Measurements from ENCODE around the gene MFSD2A.
"Not testable (repeated sequence)": the region's sequence is repeated elsewhere in the genome, so short reads cannot be mapped to it uniquely, and the experiment has no call there.

The MFSD2A gene

DNA sequence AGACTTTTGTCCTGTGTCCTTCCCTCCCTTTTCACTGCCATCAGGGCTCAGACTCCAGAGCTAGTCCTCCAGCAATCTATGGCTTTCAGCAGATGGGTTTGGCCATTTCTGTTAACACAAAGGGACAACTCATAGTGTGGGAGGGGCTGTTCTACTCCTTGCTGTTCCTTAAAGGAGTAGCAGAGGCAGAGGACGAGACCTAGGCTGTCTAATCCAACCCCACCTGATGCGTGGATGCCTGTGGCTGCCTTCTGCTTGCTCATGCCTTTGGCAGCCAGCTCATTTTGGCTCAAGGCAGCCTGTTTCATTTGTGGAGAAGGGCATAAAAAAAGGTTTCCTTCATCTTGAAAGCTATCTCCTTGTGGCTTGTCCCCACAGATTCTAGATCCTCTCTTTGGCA lies 27.0 kb downstream of the MFSD2A start:
- peak overlapping the region; percentile 95 to 98 for H3K27ac ChIP-seq (ENCODE audit: low read depth in 2 of 2, low read length in 2 of 2)
- no peak overlapping the region for H3K9ac ChIP-seq (ENCODE audit: low read depth in 1 of 2, low read length in 2 of 2)
- H3K9me3 ChIP-seq (ENCODE audit: control insufficient read depth in 2 of 2, low read length in 2 of 2): no peaks in the 10 kb centered on the region
- H3K36me3 ChIP-seq (ENCODE audit: control insufficient read depth in 2 of 2, insufficient read depth in 2 of 2, low read length in 2 of 2): no peaks in the 10 kb centered on the region
- H3K4me1 ChIP-seq (ENCODE audit: control insufficient read depth in 2 of 2, insufficient read depth in 2 of 2, low read length in 2 of 2): peaks cover 10 to 26% of the 10 kb centered on the region in 2 donors
- no peaks in the 10 kb centered on the region for H3K27me3 ChIP-seq (ENCODE audit: control insufficient read depth in 2 of 2, insufficient read depth in 2 of 2, low read length in 2 of 2)
- no peak overlapping the region for H3K4me3 ChIP-seq (ENCODE audit: low read length in 2 of 2)

DNA sequence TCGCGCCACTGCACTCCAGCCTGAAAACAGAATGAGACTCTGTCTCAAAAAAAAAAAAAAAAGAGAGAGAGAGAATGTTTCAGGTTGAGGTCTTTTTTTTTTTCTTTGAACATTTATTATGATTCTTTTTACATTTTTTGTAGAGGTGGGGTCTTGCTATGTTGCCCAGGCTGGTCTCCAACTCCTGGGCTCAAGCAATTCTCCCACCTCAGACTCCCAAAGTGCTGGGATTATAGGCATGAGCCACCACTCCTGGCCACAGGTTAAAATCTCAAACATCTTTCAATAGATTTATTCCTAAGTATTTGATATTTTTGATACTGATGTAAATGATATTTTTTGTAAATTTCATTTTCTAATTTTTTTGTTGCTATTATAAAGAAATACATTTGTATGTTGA lies 29.5 kb downstream of the MFSD2A start:
- not testable (repeated sequence) for H3K9me3 ChIP-seq (ENCODE audit: control insufficient read depth in 2 of 2, low read length in 2 of 2); H3K4me3 ChIP-seq (ENCODE audit: low read length in 2 of 2); H3K27ac ChIP-seq (ENCODE audit: low read depth in 2 of 2, low read length in 2 of 2); H3K9ac ChIP-seq (ENCODE audit: low read depth in 1 of 2, low read length in 2 of 2); H3K36me3 ChIP-seq (ENCODE audit: control insufficient read depth in 2 of 2, insufficient read depth in 2 of 2, low read length in 2 of 2); H3K27me3 ChIP-seq (ENCODE audit: control insufficient read depth in 2 of 2, insufficient read depth in 2 of 2, low read length in 2 of 2)
- peaks cover 10 to 25% of the 10 kb centered on the region in 2 donors for H3K4me1 ChIP-seq (ENCODE audit: control insufficient read depth in 2 of 2, insufficient read depth in 2 of 2, low read length in 2 of 2)

DNA sequence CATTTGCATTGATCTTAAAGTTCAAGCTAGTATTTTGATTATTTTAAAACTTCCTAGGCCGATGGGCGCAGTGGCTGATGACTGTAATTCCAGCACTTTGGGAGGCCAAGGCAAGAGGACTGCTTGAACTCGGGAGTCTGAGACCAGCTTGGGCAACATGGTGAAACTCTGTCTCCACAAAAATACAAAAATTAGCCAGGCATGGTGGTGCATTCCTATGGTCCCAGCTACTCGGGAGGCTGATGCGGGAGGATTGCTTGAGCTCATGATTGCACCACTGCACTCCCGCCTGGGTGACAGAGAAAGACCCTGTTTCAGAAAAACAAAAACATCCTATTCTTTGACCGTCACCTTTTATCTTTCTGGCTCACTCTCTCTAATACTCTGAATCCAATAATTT lies 30.0 kb downstream of the MFSD2A start:
- H3K4me1 ChIP-seq (ENCODE audit: control insufficient read depth in 2 of 2, insufficient read depth in 2 of 2, low read length in 2 of 2): peaks cover 10 to 21% of the 10 kb centered on the region in 2 donors
- no peaks in the 10 kb centered on the region for H3K36me3 ChIP-seq (ENCODE audit: control insufficient read depth in 2 of 2, insufficient read depth in 2 of 2, low read length in 2 of 2)
- H3K27me3 ChIP-seq (ENCODE audit: control insufficient read depth in 2 of 2, insufficient read depth in 2 of 2, low read length in 2 of 2): no peaks in the 10 kb centered on the region
- H3K9me3 ChIP-seq (ENCODE audit: control insufficient read depth in 2 of 2, low read length in 2 of 2): no peaks in the 10 kb centered on the region
- no peak overlapping the region for H3K27ac ChIP-seq (ENCODE audit: low read depth in 2 of 2, low read length in 2 of 2)
- no peak overlapping the region for H3K4me3 ChIP-seq (ENCODE audit: low read length in 2 of 2)
- H3K9ac ChIP-seq (ENCODE audit: low read depth in 1 of 2, low read length in 2 of 2): no peak overlapping the region

DNA sequence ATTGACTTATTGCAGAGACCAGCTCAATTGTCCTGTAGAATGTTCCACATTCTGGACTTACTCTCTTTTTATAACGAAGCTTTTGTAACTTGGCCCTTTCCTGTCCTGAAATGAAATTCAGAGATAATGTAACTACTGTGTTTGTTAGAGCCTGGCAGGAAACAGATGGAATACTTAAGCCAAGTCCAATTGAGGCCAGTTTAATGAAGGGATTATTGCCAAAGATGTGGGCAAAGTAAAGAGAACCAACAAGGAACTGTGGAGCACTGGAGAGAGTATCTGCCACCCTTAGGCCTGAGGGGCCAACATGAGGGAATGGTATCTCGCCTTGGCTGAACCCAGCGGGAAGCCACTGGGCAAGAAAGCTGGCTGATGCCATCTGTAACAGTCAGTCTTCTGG lies 32.9 kb downstream of the MFSD2A start:
- H3K4me1 ChIP-seq (ENCODE audit: control insufficient read depth in 2 of 2, insufficient read depth in 2 of 2, low read length in 2 of 2): no peaks in the 10 kb centered on the region
- no peak overlapping the region for H3K4me3 ChIP-seq (ENCODE audit: low read length in 2 of 2)
- H3K9me3 ChIP-seq (ENCODE audit: control insufficient read depth in 2 of 2, low read length in 2 of 2): no peaks in the 10 kb centered on the region
- no peaks in the 10 kb centered on the region for H3K27me3 ChIP-seq (ENCODE audit: control insufficient read depth in 2 of 2, insufficient read depth in 2 of 2, low read length in 2 of 2)
- no peak overlapping the region for H3K9ac ChIP-seq (ENCODE audit: low read depth in 1 of 2, low read length in 2 of 2)
- H3K36me3 ChIP-seq (ENCODE audit: control insufficient read depth in 2 of 2, insufficient read depth in 2 of 2, low read length in 2 of 2): no peaks in the 10 kb centered on the region
- H3K27ac ChIP-seq (ENCODE audit: low read depth in 2 of 2, low read length in 2 of 2): no peak overlapping the region

DNA sequence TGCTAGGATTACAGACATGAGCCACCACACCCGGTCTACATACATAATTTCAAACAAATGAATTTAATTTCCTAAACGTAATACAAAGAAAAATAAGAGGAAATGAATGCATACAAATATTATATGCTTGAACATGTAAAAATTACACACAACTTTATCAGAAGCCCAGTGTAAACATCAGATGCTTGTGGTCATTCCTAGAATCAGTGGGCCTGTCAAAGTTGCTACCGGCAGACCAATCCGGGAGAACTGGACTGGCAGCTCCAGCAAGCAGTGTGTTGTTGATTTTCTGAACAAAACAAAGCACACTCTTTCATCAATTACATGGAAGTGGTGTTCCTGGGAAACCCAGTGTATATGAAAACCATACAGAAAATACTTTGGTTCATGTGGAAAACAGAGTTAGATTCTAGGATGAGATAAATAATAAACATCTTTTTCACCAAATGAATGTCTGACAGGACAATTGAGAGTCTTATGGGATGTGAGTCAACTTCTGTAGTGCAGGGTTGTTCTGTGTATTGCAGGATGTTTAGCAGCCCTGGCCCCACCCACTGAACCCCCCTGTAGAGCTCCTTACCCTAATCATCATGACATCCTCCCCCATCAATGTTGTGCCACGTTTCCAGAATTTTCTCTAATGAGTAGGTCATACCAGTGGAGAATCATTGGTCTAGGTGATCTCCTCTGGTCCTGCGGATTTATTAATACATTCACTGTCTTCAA lies 33.8 kb downstream of the MFSD2A start:
- Histone ChIP-seq H3K4me3 (ENCODE audit: low read length in 2 of 2) (no peak overlapping the region), H3K27ac (ENCODE audit: low read depth in 2 of 2, low read length in 2 of 2) (no peak overlapping the region), H3K4me1 (ENCODE audit: control insufficient read depth in 2 of 2, insufficient read depth in 2 of 2, low read length in 2 of 2) (no peaks in the 10 kb centered on the region), H3K36me3 (ENCODE audit: control insufficient read depth in 2 of 2, insufficient read depth in 2 of 2, low read length in 2 of 2) (no peaks in the 10 kb centered on the region), H3K9ac (ENCODE audit: low read depth in 1 of 2, low read length in 2 of 2) (no peak overlapping the region), H3K9me3 (ENCODE audit: control insufficient read depth in 2 of 2, low read length in 2 of 2) (no peaks in the 10 kb centered on the region), H3K27me3 (ENCODE audit: control insufficient read depth in 2 of 2, insufficient read depth in 2 of 2, low read length in 2 of 2) (no peaks in the 10 kb centered on the region)

DNA sequence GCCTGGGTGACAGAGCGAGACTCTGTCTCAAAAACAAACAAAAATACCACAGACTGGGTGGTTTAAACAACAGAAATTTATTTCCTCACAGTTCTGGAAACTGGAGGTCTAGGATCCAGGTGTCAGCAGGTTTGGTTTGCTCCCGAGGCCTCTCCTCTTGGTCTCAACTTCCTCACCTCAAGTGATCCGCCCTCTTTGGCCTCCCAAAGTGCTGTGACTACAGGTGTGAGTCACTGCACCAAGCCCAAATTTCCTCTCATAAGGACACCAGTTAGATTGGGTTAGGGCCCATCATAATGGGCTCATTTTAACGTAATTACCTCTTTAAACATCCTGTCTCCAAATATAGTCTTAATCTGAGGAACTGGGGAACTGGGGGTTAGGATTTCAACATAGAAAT lies 35.5 kb downstream of the MFSD2A start:
- no peaks in the 10 kb centered on the region for H3K9me3 ChIP-seq (ENCODE audit: control insufficient read depth in 2 of 2, low read length in 2 of 2)
- no peak overlapping the region for H3K27ac ChIP-seq (ENCODE audit: low read depth in 2 of 2, low read length in 2 of 2)
- no peaks in the 10 kb centered on the region for H3K4me1 ChIP-seq (ENCODE audit: control insufficient read depth in 2 of 2, insufficient read depth in 2 of 2, low read length in 2 of 2)
- H3K36me3 ChIP-seq (ENCODE audit: control insufficient read depth in 2 of 2, insufficient read depth in 2 of 2, low read length in 2 of 2): no peaks in the 10 kb centered on the region
- H3K27me3 ChIP-seq (ENCODE audit: control insufficient read depth in 2 of 2, insufficient read depth in 2 of 2, low read length in 2 of 2): no peaks in the 10 kb centered on the region
- no peak overlapping the region for H3K9ac ChIP-seq (ENCODE audit: low read depth in 1 of 2, low read length in 2 of 2)
- H3K4me3 ChIP-seq (ENCODE audit: low read length in 2 of 2): no peak overlapping the region

DNA sequence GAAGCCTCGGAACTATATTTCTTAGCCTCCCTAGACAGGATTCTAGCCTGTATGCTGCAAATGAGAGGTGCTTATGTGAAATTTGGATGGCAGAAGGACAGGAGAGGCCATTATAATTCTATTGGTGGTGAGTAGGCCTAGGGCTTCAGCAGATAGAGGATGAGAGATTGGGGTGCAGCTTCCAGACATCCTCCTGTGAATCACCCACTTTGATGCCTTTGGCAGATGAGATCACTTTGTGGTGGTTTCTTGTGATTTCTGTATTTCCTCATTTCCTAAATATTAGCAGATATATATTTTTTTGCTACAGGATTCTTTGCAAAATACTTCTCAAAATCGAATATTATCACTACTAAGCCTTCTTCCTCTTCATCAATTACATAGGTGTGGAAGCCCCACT lies 37.3 kb downstream of the MFSD2A start:
- Histone ChIP-seq H3K4me1 (ENCODE audit: control insufficient read depth in 2 of 2, insufficient read depth in 2 of 2, low read length in 2 of 2) (no peaks in the 10 kb centered on the region), H3K9me3 (ENCODE audit: control insufficient read depth in 2 of 2, low read length in 2 of 2) (no peaks in the 10 kb centered on the region), H3K9ac (ENCODE audit: low read depth in 1 of 2, low read length in 2 of 2) (no peak overlapping the region), H3K27ac (ENCODE audit: low read depth in 2 of 2, low read length in 2 of 2) (no peak overlapping the region), H3K4me3 (ENCODE audit: low read length in 2 of 2) (no peak overlapping the region), H3K27me3 (ENCODE audit: control insufficient read depth in 2 of 2, insufficient read depth in 2 of 2, low read length in 2 of 2) (no peaks in the 10 kb centered on the region), H3K36me3 (ENCODE audit: control insufficient read depth in 2 of 2, insufficient read depth in 2 of 2, low read length in 2 of 2) (no peaks in the 10 kb centered on the region)

DNA sequence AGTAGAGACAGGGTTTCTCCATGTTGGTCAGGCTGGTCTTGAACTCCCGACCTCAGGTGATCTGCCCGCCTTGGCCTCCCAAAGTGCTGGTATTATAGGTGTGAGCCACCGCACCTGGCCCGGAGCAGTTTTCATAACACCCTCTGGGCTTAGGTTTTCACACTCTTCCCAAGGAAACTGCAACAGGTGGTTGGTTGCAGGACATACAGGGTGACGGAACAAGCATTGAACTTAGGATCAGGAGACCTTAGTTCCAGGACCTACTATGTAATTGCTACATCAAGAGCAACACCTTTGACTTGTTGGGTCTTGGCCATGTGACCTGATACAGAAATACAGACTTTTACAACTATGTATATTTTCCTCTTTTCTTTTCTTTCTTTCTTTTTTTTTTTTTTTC lies 37.9 kb downstream of the MFSD2A start:
- Histone ChIP-seq H3K4me1 (ENCODE audit: control insufficient read depth in 2 of 2, insufficient read depth in 2 of 2, low read length in 2 of 2) (no peaks in the 10 kb centered on the region), H3K9ac (ENCODE audit: low read depth in 1 of 2, low read length in 2 of 2) (no peak overlapping the region), H3K9me3 (ENCODE audit: control insufficient read depth in 2 of 2, low read length in 2 of 2) (no peaks in the 10 kb centered on the region), H3K4me3 (ENCODE audit: low read length in 2 of 2) (no peak overlapping the region), H3K27ac (ENCODE audit: low read depth in 2 of 2, low read length in 2 of 2) (no peak overlapping the region), H3K36me3 (ENCODE audit: control insufficient read depth in 2 of 2, insufficient read depth in 2 of 2, low read length in 2 of 2) (no peaks in the 10 kb centered on the region), H3K27me3 (ENCODE audit: control insufficient read depth in 2 of 2, insufficient read depth in 2 of 2, low read length in 2 of 2) (no peaks in the 10 kb centered on the region)

DNA sequence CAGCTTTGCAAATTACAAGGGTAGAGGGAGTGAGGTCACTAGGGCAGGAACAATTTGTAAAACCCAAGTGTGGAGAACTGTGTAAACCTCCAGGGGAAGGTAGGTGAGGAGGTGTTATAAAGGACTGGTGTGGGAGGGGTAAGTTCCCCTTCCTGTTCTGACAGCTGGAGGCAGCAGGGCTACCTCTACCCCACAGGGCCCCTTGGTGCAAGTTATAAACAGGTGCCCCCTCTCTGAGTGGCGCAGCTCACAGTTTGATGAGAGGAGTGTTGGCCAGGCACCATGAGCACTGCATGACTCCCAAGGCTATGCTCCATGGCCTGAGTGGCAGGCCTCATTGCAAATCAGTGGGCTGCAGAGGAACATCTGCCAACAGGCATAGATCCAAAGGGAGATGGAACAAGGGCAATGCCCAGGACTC lies 41.0 kb downstream of the MFSD2A start:
- H3K27me3 ChIP-seq (ENCODE audit: control insufficient read depth in 2 of 2, insufficient read depth in 2 of 2, low read length in 2 of 2): no peaks in the 10 kb centered on the region
- no peak overlapping the region for H3K9ac ChIP-seq (ENCODE audit: low read depth in 1 of 2, low read length in 2 of 2)
- H3K36me3 ChIP-seq (ENCODE audit: control insufficient read depth in 2 of 2, insufficient read depth in 2 of 2, low read length in 2 of 2): no peaks in the 10 kb centered on the region
- H3K4me3 ChIP-seq (ENCODE audit: low read length in 2 of 2): no peak overlapping the region
- no peaks in the 10 kb centered on the region for H3K4me1 ChIP-seq (ENCODE audit: control insufficient read depth in 2 of 2, insufficient read depth in 2 of 2, low read length in 2 of 2)
- H3K9me3 ChIP-seq (ENCODE audit: control insufficient read depth in 2 of 2, low read length in 2 of 2): no peaks in the 10 kb centered on the region
- no peak overlapping the region for H3K27ac ChIP-seq (ENCODE audit: low read depth in 2 of 2, low read length in 2 of 2)

DNA sequence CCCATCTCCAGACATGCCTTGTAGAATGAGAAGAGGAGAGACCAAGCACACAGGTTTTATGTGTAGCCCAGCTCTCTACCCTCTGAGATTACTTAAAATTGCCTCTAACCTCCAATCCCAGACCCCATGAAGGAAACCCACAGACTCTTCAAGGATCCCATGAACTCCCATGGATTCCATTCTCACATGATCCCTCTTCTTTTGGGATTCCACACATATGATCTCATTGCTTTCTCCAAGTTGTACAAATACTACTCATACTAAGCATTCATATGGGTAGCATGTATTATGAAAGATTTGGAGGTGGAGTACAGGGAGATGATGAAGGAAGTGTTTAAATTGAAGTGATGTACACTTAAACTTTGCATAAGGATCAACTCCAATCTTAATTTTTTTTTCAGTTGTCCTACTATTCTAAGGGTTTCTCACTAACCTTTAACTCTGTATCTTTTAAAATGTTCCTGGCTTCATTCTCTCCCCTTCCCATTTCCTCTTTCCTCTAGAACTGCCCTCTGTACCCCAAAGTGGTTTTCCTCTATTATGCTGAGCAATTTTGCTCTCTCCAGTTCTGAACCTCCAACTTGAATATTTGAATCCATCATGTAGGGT lies 41.6 kb downstream of the MFSD2A start:
- H3K9me3 ChIP-seq (ENCODE audit: control insufficient read depth in 2 of 2, low read length in 2 of 2): no peaks in the 10 kb centered on the region
- no peak overlapping the region for H3K27ac ChIP-seq (ENCODE audit: low read depth in 2 of 2, low read length in 2 of 2)
- H3K4me1 ChIP-seq (ENCODE audit: control insufficient read depth in 2 of 2, insufficient read depth in 2 of 2, low read length in 2 of 2): no peaks in the 10 kb centered on the region
- no peak overlapping the region for H3K9ac ChIP-seq (ENCODE audit: low read depth in 1 of 2, low read length in 2 of 2)
- H3K36me3 ChIP-seq (ENCODE audit: control insufficient read depth in 2 of 2, insufficient read depth in 2 of 2, low read length in 2 of 2): no peaks in the 10 kb centered on the region
- no peak overlapping the region for H3K4me3 ChIP-seq (ENCODE audit: low read length in 2 of 2)
- no peaks in the 10 kb centered on the region for H3K27me3 ChIP-seq (ENCODE audit: control insufficient read depth in 2 of 2, insufficient read depth in 2 of 2, low read length in 2 of 2)

All from mucosa of rectum (tissue), 2 donors.